GM15510 (cell line): ENCODE results near the gene TEX52.

ENCODE experiments used
- POLR2A ChIP-seq: IDR thresholded peaks from 3 replicates; pipeline ENCODE4 v1.6.1; 2011; ENCODE audit warnings: borderline replicate concordance; ENCODE audit not compliant: insufficient read length; ENCODE audit errors: extremely low read depth

TEX52 gene

GRCh38 chr12:2813214-2814185 lies 43.3 kb downstream of the TEX52 start:
- TF ChIP-seq POLR2A, result no peak

- TF ChIP-seq POLR2A, result peak; percentile 98
Measured at GRCh38 chr12:2812290-2813213, 44.3 kb downstream of the TEX52 start, which contains the start of gene ITFG2. TSS of gene ITFG2 (plus strand) at chr12:2812668. CDS start at chr12:2812761, 93 bp downstream.

GRCh38 chr12:2811801-2812200 lies 45.0 kb downstream of the TEX52 start:
- no peak for TF ChIP-seq POLR2A

GRCh38 chr12:2806700-2807099 lies 50.1 kb downstream of the TEX52 start:
- TF ChIP-seq POLR2A, result no peak

GRCh38 chr12:2805143-2805520 lies 51.7 kb downstream of the TEX52 start:
- TF ChIP-seq POLR2A, result no peak

- no peak for TF ChIP-seq POLR2A
Measured at GRCh38 chr12:2804393-2805142, 52.3 kb downstream of the TEX52 start.

- TF ChIP-seq POLR2A, result no peak
Measured at GRCh38 chr12:2803635-2804392, 53.0 kb downstream of the TEX52 start.

- no peak for TF ChIP-seq POLR2A
Measured at GRCh38 chr12:2801044-2801783, 55.6 kb downstream of the TEX52 start.

- no peak for TF ChIP-seq POLR2A
Measured at GRCh38 chr12:2800046-2800570, 56.7 kb downstream of the TEX52 start.
